HAP-1 (cell line): ENCODE data around the gene SLC7A4.
"Not testable (repeated sequence)": the region's sequence is repeated elsewhere in the genome, so short reads cannot be mapped to it uniquely, and the experiment has no call there.

ENCODE experiments used
- DNase-seq, 2 experiments: peaks; one replicate each; pipeline ENCODE4 v3.0.0-alpha.2; 2016 to 2020; ENCODE audit warnings: low spot score in 2 of 2
- H3K27me3 ChIP-seq: fragments of 250-450 bp; sonication (Bioruptor Pico); 2 replicates; pipeline ENCODE4 v1.5.1; 2020; ENCODE audit warnings: low read depth, mild to moderate bottlenecking, moderate library complexity
- H3K36me3 ChIP-seq: fragments of 250-450 bp; sonication (Bioruptor Pico); replicated peaks from 2 replicates; pipeline ENCODE4 v1.5.1; 2020; ENCODE audit warnings: mild to moderate bottlenecking
- H3K4me1 ChIP-seq: fragments of 250-450 bp; sonication (Bioruptor Pico); 2 replicates; pipeline ENCODE4 v1.5.1; 2020; ENCODE audit warnings: mild to moderate bottlenecking
- H3K4me3 ChIP-seq: fragments of 250-450 bp; sonication (Bioruptor Pico); 2 replicates; pipeline ENCODE4 v1.5.1; 2020; ENCODE audit warnings: mild to moderate bottlenecking, moderate library complexity
- H3K9me3 ChIP-seq: fragments of 250-450 bp; sonication (Bioruptor Pico); 2 replicates; pipeline ENCODE4 v1.5.1; 2020; ENCODE audit warnings: mild to moderate bottlenecking, moderate library complexity
- in situ Hi-C: fragments of 300-500 bp; cut with MboI; formaldehyde crosslinking; loops from 3 replicates; pipeline ENCODE4 v1.14.3; 2020; ENCODE audit warnings: low sequenced_read_pairs, inconsistent platforms, mixed read lengths

The SLC7A4 gene

DNA sequence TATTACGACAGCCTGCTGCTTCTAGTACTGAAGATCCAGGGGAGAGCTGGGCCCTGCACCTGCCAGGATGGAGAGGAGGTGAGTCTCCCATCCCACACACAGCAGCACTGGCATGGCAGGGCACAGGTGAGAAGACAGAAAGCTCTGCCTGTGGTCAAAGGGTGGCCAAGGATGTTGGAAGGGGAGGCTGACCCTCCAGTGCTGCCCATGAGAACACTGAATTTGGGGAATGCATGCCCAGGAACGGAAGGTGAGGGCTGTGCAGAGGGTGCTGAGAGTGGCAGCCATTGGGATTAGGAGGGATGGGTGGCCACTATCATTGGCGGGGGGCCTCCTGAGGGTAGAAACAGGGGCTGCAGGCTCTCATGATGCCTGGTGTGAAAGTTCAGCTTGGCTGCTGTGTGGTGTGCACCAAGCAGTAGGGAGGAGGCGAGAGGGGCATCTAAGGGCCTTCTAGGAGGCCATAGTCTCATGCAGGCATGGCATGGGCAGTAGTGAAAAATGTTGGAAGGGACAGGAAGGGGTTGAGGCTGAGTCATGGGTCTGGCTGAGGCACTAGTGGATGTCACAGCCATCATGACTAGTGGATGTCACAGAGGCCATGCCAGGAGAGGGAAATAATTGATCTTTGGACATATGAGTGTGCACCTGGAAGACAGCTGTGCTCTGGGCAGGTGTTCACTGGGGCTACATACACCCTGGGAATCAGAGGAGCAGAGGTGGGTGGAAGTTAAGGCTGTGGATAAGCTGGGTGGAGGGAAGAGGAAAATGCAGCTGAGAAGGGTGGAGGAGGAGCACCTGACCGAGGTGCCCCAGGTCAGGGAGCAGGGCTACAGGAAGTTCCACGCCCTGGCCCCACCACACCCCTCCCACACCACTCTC, 10.9 kb upstream of the SLC7A4 start:
- H3K9me3 ChIP-seq = no peaks in the 10 kb centered on the region
- H3K36me3 ChIP-seq = no peaks in the 10 kb centered on the region
- peaks cover 4% of the 10 kb centered on the region; the same call in 1 of the 2 replicates for H3K4me1 ChIP-seq
- in situ Hi-C loops = no loop called here
- no peaks in the 10 kb centered on the region for H3K27me3 ChIP-seq
- no peak overlapping the region for H3K4me3 ChIP-seq
- no peak for DNase-seq

DNA sequence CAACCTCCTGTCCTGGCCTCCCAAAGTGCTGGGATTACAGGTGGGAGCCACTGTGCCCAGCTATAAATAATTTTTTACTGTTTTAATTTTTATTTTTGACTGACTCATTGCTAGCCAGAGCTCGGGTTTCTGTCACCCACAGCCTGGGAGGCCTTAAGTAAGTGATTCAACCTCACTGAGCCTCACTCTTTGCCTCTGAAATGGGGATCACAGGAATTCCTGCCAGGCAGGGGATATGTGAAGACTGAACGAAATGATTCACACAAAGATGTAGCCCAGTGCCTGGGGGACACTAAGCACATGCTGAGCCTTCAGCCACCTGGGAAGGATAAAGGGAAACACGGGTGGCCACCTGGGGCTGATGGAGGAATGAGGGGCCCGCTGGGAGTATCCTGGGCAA, 9.6 kb upstream of the SLC7A4 start:
- in situ Hi-C loops = no loop called here
- H3K4me3 ChIP-seq = no peak overlapping the region
- peaks cover 4% of the 10 kb centered on the region; the same call in 1 of the 2 replicates for H3K4me1 ChIP-seq
- H3K27me3 ChIP-seq = no peaks in the 10 kb centered on the region
- no peaks in the 10 kb centered on the region for H3K36me3 ChIP-seq
- DNase-seq = no peak
- no peaks in the 10 kb centered on the region for H3K9me3 ChIP-seq

DNA sequence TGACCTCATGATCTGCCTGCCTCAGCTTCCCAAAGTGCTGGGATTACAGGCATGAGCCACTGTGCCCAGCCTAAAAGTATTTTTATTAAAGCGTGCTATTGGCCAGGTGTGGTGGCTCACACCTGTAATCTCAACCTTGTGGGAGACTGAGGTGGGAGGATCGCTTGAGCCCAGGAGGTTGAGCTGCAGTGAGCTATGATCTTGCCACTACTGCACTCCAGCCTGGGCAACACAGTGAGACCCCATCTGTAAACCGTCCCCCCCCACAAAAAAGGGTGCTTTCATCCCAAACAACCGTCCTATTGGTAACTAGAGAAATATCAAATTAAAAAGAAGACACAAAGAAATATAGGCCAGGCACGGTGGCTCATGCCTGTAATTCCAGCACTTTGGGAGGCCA, 6.8 kb upstream of the SLC7A4 start:
- H3K9me3 ChIP-seq, H3K36me3 ChIP-seq, DNase-seq, H3K4me3 ChIP-seq, in situ Hi-C loops, H3K4me1 ChIP-seq, H3K27me3 ChIP-seq: not testable (repeated sequence)

DNA sequence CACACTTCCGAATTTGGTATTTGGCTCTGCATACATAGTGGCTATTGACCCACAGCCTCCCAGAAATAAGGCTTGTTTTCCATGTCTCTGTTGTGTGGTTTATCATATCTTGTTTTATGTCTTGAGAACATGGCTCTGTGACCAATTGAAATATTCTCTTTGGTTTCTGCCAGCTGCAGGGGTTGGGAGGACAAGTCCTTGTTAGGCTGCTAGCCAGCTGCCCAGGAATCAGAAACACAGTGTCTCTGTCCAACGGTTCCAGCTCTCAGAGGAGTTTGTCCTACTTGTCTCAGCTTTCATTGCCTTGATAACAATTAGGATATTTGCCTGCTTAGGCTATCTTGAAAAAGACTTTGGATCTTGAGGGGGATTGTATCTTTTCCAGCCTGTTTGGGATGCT, 6.0 kb upstream of the SLC7A4 start:
- no peak overlapping the region for H3K4me3 ChIP-seq
- DNase-seq = no peak
- H3K36me3 ChIP-seq = no peaks in the 10 kb centered on the region
- H3K9me3 ChIP-seq = no peaks in the 10 kb centered on the region
- no peaks in the 10 kb centered on the region; the same call in 1 of the 2 replicates for H3K27me3 ChIP-seq
- H3K4me1 ChIP-seq = no peaks in the 10 kb centered on the region
- in situ Hi-C loops = no loop called here

GRCh38 chr22:21034989-21035388, 2.6 kb upstream of the SLC7A4 start:
- Histone ChIP-seq H3K27me3 (no peaks in the 10 kb centered on the region; the same call in none of the 2 replicates), H3K4me1 (no peaks in the 10 kb centered on the region), H3K36me3 (no peaks in the 10 kb centered on the region), H3K9me3 (no peaks in the 10 kb centered on the region), H3K4me3 (no peak overlapping the region)
- in situ Hi-C loops = no loop called here
- no peak for DNase-seq

DNA sequence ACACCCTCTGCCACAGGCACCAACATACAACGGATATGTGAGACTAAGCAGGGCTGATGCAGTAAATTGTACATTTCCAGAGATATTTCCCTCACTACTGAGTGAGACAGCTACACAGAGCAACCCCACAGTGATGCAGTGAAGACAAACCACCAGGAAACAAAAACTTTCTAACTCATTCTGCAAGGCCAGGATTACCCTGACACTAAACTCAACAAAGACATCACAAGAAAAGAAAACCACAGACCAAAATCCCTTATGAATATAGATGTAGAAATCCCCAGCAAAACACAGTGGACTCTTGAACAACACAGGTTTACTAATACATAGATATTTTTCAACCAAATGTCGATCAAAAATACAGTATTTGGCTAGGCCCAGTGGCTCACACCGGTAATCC, 1.5 kb upstream of the SLC7A4 start:
- Histone ChIP-seq H3K4me3 (no peak overlapping the region), H3K36me3 (no peaks in the 10 kb centered on the region), H3K27me3 (no peaks in the 10 kb centered on the region; the same call in none of the 2 replicates), H3K4me1 (no peaks in the 10 kb centered on the region), H3K9me3 (no peaks in the 10 kb centered on the region)
- no peak for DNase-seq
- in situ Hi-C loops = no loop called here

GRCh38 chr22:21032868-21033688, 717 bp upstream of the SLC7A4 start:
- in situ Hi-C loops = no loop called here
- no peaks in the 10 kb centered on the region; the same call in none of the 2 replicates for H3K27me3 ChIP-seq
- DNase-seq = no peak
- no peaks in the 10 kb centered on the region for H3K4me1 ChIP-seq
- H3K9me3 ChIP-seq = no peaks in the 10 kb centered on the region
- no peaks in the 10 kb centered on the region for H3K36me3 ChIP-seq
- no peak overlapping the region for H3K4me3 ChIP-seq

GRCh38 chr22:21031545-21032036, 770 bp downstream of the SLC7A4 start:
- Histone ChIP-seq H3K4me1 (no peaks in the 10 kb centered on the region), H3K36me3 (no peaks in the 10 kb centered on the region), H3K4me3 (no peak overlapping the region), H3K9me3 (no peaks in the 10 kb centered on the region), H3K27me3 (no peaks in the 10 kb centered on the region; the same call in none of the 2 replicates)
- DNase-seq = no peak
- in situ Hi-C loops = no loop called here

DNA sequence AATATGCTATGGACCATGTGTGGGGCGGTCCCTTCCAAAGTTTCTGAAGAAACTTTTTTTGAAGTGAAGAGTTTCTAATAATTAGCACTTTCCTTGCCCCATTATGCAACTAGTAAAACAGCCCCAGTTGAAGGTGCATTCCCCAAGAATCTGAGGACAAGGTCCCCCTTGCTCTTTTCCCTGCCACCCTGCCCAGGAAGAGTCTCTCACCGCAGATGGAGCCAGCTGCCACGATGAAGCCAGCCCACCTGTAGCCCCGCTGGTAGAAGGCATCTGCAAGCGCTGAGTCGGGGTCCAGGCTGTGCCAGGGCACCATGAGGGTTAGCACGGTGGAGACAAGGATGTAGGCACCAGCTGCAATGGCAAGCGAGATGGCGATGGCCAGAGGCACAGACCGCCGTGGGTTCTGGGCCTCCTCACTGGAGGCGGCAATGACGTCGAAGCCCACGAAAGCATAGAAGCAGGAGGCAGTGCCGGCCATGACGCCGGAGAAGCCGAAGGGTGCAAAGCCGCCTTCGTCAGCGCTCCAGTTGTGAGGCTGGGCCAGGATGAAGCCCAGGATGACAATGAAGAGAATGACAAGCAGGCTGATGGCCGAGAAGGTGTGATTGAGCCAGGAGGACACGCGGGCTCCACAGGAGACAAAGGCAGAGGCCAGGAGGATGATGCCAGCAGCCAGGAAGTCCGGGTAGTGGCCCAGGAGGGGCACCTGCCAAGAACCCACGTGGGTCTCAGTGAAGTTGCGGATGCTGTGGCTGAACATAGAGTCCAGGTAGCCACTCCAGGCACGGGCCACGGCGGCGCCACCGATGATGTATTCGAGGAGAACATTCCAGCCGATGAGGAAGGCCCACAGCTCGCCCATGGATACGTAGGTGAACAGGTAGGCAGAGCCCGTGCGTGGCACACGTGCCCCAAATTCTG, 1.5 kb downstream of the SLC7A4 start:
- in situ Hi-C loops = no loop called here
- DNase-seq = no peak
- Histone ChIP-seq H3K36me3 (no peaks in the 10 kb centered on the region), H3K9me3 (no peaks in the 10 kb centered on the region), H3K4me1 (no peaks in the 10 kb centered on the region), H3K27me3 (no peaks in the 10 kb centered on the region; the same call in none of the 2 replicates), H3K4me3 (no peak overlapping the region)

- no peaks in the 10 kb centered on the region; the same call in none of the 2 replicates for H3K27me3 ChIP-seq
- H3K36me3 ChIP-seq = no peaks in the 10 kb centered on the region
- in situ Hi-C loops = no loop called here
- H3K4me3 ChIP-seq = no peak overlapping the region
- no peak for DNase-seq
- H3K9me3 ChIP-seq = no peaks in the 10 kb centered on the region
- H3K4me1 ChIP-seq = no peaks in the 10 kb centered on the region
Observed at GRCh38 chr22:21030032-21030431, 2.3 kb downstream of the SLC7A4 start.

- Histone ChIP-seq H3K4me3 (no peak overlapping the region), H3K27me3 (no peaks in the 10 kb centered on the region; the same call in 1 of the 2 replicates), H3K9me3 (no peaks in the 10 kb centered on the region), H3K36me3 (no peaks in the 10 kb centered on the region), H3K4me1 (no peaks in the 10 kb centered on the region)
- in situ Hi-C loops = no loop called here
- DNase-seq = no peak
Observed at GRCh38 chr22:21029486-21030025, 2.8 kb downstream of the SLC7A4 start.

GRCh38 chr22:21028277-21029251, 3.8 kb downstream of the SLC7A4 start:
- H3K36me3 ChIP-seq = no peaks in the 10 kb centered on the region
- no peaks in the 10 kb centered on the region for H3K4me1 ChIP-seq
- H3K4me3 ChIP-seq = no peak overlapping the region
- no peak for DNase-seq
- no peaks in the 10 kb centered on the region; the same call in 1 of the 2 replicates for H3K27me3 ChIP-seq
- in situ Hi-C loops = no loop called here
- H3K9me3 ChIP-seq = no peaks in the 10 kb centered on the region
